ENCODE data around the gene ELF2.

GRCh38 chr4:139123910-139124309 lies 53.1 kb downstream of the ELF2 start:
- TF ChIP-seq CTCF (IDR thresholded peaks at IDR 0.05) (no peak), EP300 (IDR thresholded peaks at IDR 0.05) (no peak)
